ENCODE data around the gene PCDHA4.
"Not testable (repeated sequence)": the region's sequence is repeated elsewhere in the genome, so short reads cannot be mapped to it uniquely, and the experiment has no call there.

The PCDHA4 gene

GRCh38 chr5:140806834-140807775, at the start of gene PCDHA4:
Gene PCDHA4 (plus strand): TSS chr5:140807068.
- DNase-seq: no peak

- no peak for DNase-seq
These were observed 42.5 kb upstream of the PCDHA4 start for GRCh38 chr5:140764177-140764973.

- DNase-seq: no peak
These were observed 39.4 kb upstream of the PCDHA4 start for GRCh38 chr5:140767444-140767843.

- no peak for DNase-seq
These were observed 26.4 kb upstream of the PCDHA4 start for GRCh38 chr5:140780512-140780911.

GRCh38 chr5:140785905-140786686, 20.8 kb upstream of the PCDHA4 start, which contains the start of gene PCDHA1:
Gene PCDHA1 (plus strand): TSS chr5:140786140.
- no peak for DNase-seq

- DNase-seq: not testable (repeated sequence)
These were observed 19.4 kb upstream of the PCDHA4 start for GRCh38 chr5:140787422-140787821.

- not testable (repeated sequence) for DNase-seq
These were observed 18.9 kb upstream of the PCDHA4 start for GRCh38 chr5:140787849-140788504.

- DNase-seq: no peak
These were observed 15.8 kb upstream of the PCDHA4 start for GRCh38 chr5:140791089-140791488.

- no peak for DNase-seq
These were observed 12.1 kb upstream of the PCDHA4 start, which contains the start of gene PCDHA2 for GRCh38 chr5:140794595-140795258. Gene PCDHA2 (plus strand): TSS chr5:140794852.

GRCh38 chr5:140795259-140795641, 11.6 kb upstream of the PCDHA4 start:
- no peak for DNase-seq

GRCh38 chr5:140796072-140796717, 10.7 kb upstream of the PCDHA4 start:
- DNase-seq: not testable (repeated sequence)

GRCh38 chr5:140796718-140797095, 10.2 kb upstream of the PCDHA4 start:
- DNase-seq: no peak

GRCh38 chr5:140800816-140801493, 5.9 kb upstream of the PCDHA4 start, which contains the start of gene PCDHA3:
Gene PCDHA3 (plus strand): TSS chr5:140801057.
- no peak for DNase-seq

GRCh38 chr5:140801494-140801841, 5.4 kb upstream of the PCDHA4 start:
- no peak for DNase-seq

GRCh38 chr5:140802381-140802780, 4.5 kb upstream of the PCDHA4 start:
- DNase-seq: not testable (repeated sequence)

- DNase-seq: no peak
These were observed 4.0 kb upstream of the PCDHA4 start for GRCh38 chr5:140802781-140803271.

- DNase-seq: not testable (repeated sequence)
These were observed 1.5 kb downstream of the PCDHA4 start for GRCh38 chr5:140808241-140808888.

GRCh38 chr5:140808889-140809291, 2.0 kb downstream of the PCDHA4 start:
- no peak for DNase-seq

GRCh38 chr5:140821375-140822280, 14.8 kb downstream of the PCDHA4 start, which contains the start of gene PCDHA5:
Gene PCDHA5 (plus strand): TSS chr5:140821613.
- no peak for DNase-seq

Measured in activated CD4-positive, CD25-positive, alpha-beta regulatory T cell treated with anti-CD3 and anti-CD28 coated beads, Interleukin-2, amount 50 U/mL, for 72 hours (primary cell).